Liver (tissue), 9 donors: Measurements from ENCODE around the gene SMIM28. TPM values are rescaled to one million over a fixed set of nuclear protein-coding genes. Genes with fewer than 3 reads are reported as not detected.

Experiments
- DNase-seq: peaks from one replicate; pipeline ENCODE4 v3.0.0-alpha.2; 2017; ENCODE audit warnings: low spot score
- H3K27ac ChIP-seq, 2 donors: one replicate each; pipeline ENCODE4 v1.7.0; 2013; ENCODE audit warnings: inconsistent platforms in 2 of 2, low read length in 2 of 2, control low read depth in 1 of 2, low read depth in 1 of 2, mild to moderate bottlenecking in 1 of 2
- H3K27me3 ChIP-seq, 4 donors: one replicate each; pipeline versions ENCODE4 v1.6.1 to v1.7.0; 2013; ENCODE audit warnings: low read length in 3 of 4, inconsistent platforms in 1 of 4, mild to moderate bottlenecking in 1 of 4, moderate library complexity in 1 of 4; ENCODE audit not compliant: control insufficient read depth in 4 of 4, insufficient read depth in 4 of 4
- H3K36me3 ChIP-seq, 4 donors: one replicate each; pipeline versions ENCODE4 v1.6.1 to v1.7.0; 2013; ENCODE audit warnings: low read length in 3 of 4, mild to moderate bottlenecking in 3 of 4, low read depth in 1 of 4, moderate library complexity in 1 of 4; ENCODE audit not compliant: control insufficient read depth in 4 of 4, insufficient read depth in 3 of 4
- H3K4me1 ChIP-seq, 4 donors: one replicate each; pipeline versions ENCODE4 v1.6.1 to v1.7.0; 2013; ENCODE audit warnings: low read length in 3 of 4, mild to moderate bottlenecking in 3 of 4, moderate library complexity in 1 of 4; ENCODE audit not compliant: control insufficient read depth in 4 of 4, insufficient read depth in 4 of 4
- H3K4me3 ChIP-seq, 3 donors: one replicate each; pipeline versions ENCODE4 v1.6.1 to v1.7.0; 2013; ENCODE audit warnings: low read length in 3 of 3, control low read depth in 1 of 3, low read depth in 1 of 3, mild to moderate bottlenecking in 1 of 3
- H3K9ac ChIP-seq, 2 donors: one replicate each; pipeline ENCODE4 v1.7.0; 2013; ENCODE audit warnings: low read length in 2 of 2, mild to moderate bottlenecking in 2 of 2, moderate library complexity in 2 of 2, control low read depth in 1 of 2, low read depth in 1 of 2
- H3K9me3 ChIP-seq, 4 donors: one replicate each; pipeline versions ENCODE4 v1.6.1 to v1.7.0; 2013; ENCODE audit warnings: low read length in 3 of 4; ENCODE audit not compliant: control insufficient read depth in 4 of 4
- EGR1 ChIP-seq, 2 donors: IDR thresholded peaks; 2 replicates each; pipeline ENCODE4 v1.6.1; 2016 to 2018; ENCODE audit warnings: antibody characterized with exemption in 2 of 2, low read depth in 2 of 2
- FOXA1 ChIP-seq: IDR thresholded peaks from 2 replicates; pipeline ENCODE4 v1.6.1; 2016; ENCODE audit warnings: antibody characterized with exemption
- FOXA2 ChIP-seq: IDR thresholded peaks from 2 replicates; pipeline ENCODE4 v1.6.1; 2016; ENCODE audit warnings: antibody characterized with exemption
- GABPA ChIP-seq, 2 donors: IDR thresholded peaks in 1 of 2; conservative IDR thresholded peaks in 1 of 2; 2 replicates each; pipeline ENCODE4 v1.6.1; 2016; ENCODE audit warnings: antibody characterized with exemption in 2 of 2, mild to moderate bottlenecking in 1 of 2, moderate library complexity in 1 of 2
- HNF4A ChIP-seq, 2 donors: conservative IDR thresholded peaks; 2 replicates each; pipeline ENCODE4 v1.6.1; 2016; ENCODE audit warnings: antibody characterized with exemption in 2 of 2, mild to moderate bottlenecking in 2 of 2
- HNF4G ChIP-seq: IDR thresholded peaks from 2 replicates; pipeline ENCODE4 v1.6.1; 2016; ENCODE audit warnings: antibody characterized with exemption
- JUND ChIP-seq, 2 donors: IDR thresholded peaks; 2 replicates each; pipeline ENCODE4 v1.6.1; 2016; ENCODE audit warnings: antibody characterized with exemption in 2 of 2
- NR2F2 ChIP-seq: IDR thresholded peaks from 2 replicates; pipeline ENCODE4 v1.6.1; 2016; ENCODE audit warnings: antibody characterized with exemption
- RAD21 ChIP-seq, 2 donors: IDR thresholded peaks; 2 replicates each; pipeline ENCODE4 v1.6.1; 2016; ENCODE audit warnings: antibody characterized with exemption in 2 of 2, mild to moderate bottlenecking in 2 of 2
- RXRA ChIP-seq, 2 donors: IDR thresholded peaks; 2 replicates each; pipeline ENCODE4 v1.6.1; 2017 to 2018; ENCODE audit warnings: antibody characterized with exemption in 2 of 2, mild to moderate bottlenecking in 1 of 2
- SP1 ChIP-seq: IDR thresholded peaks from 2 replicates; pipeline ENCODE4 v1.6.1; 2018; ENCODE audit warnings: antibody characterized with exemption, mild to moderate bottlenecking
- TAF1 ChIP-seq: conservative IDR thresholded peaks from 2 replicates; pipeline ENCODE4 v1.6.1; 2016; ENCODE audit warnings: antibody characterized with exemption, mild to moderate bottlenecking
- YY1 ChIP-seq: IDR thresholded peaks from 2 replicates; pipeline ENCODE4 v1.6.1; 2016; ENCODE audit warnings: antibody characterized with exemption, mild to moderate bottlenecking
- WGBS: extraction: QIAGEN DNeasy Blood & Tissue Kit; methylation state at CpG from one replicate; pipeline ENCODE4 v1.1.7; 2013; 5-methylcytosine and 5-hydroxymethylcytosine counted together
- polyA plus RNA-seq, 2 donors: library from polyadenylated mRNA; stranded (reverse) in 1 of 2; unstranded in 1 of 2; fragments of 200-250 nt in 1 of 2; fragments of >200 nt in 1 of 2; fragmentation: Nextera tagmentation in 1 of 2; extraction: Ambion mirVana in 1 of 2; gene quantifications; one replicate each; pipeline versions ENCODE4 v1.2.1 to v1.2.3, GENCODE V29; 2013 to 2015
- total RNA-seq, 2 donors: library from RNA; depleted of rRNA; stranded (reverse); fragments of >200 nt; gene quantifications; one replicate each; pipeline ENCODE4 v1.2.3, GENCODE V29; 2014
- TF ChIP-seq, protein P1 (sequence below): IDR thresholded peaks from 2 replicates; pipeline ENCODE4 v1.6.1; 2016; ENCODE audit warnings: antibody characterized with exemption
- TF ChIP-seq, protein P2 (sequence below): IDR thresholded peaks from 2 replicates; pipeline ENCODE4 v1.6.1; 2016; ENCODE audit warnings: antibody characterized with exemption, mild to moderate bottlenecking
- TF ChIP-seq, protein P3 (sequence below): IDR thresholded peaks from 2 replicates; pipeline ENCODE4 v1.6.1; 2016; ENCODE audit warnings: antibody characterized with exemption
- TF ChIP-seq, protein P4 (sequence below): fragments of 150-350 bp; IDR thresholded peaks from 2 replicates; pipeline ENCODE4 v1.5.1; 2017; ENCODE audit warnings: improper control_type of control experiment, low read depth, low read length; ENCODE audit not compliant: missing input control
- TF ChIP-seq, protein P5 (sequence below): IDR thresholded peaks from 2 replicates; pipeline ENCODE4 v1.6.1; 2016; ENCODE audit warnings: antibody characterized with exemption
- donor health status: healthy.
- donor health status: healthy.
- donor health status: healthy.
- donor health status: healthy.
- donor health status: healthy.

Gene SMIM28
- total and polyA plus RNA-seq, 4 donors, result not detected

DNA sequence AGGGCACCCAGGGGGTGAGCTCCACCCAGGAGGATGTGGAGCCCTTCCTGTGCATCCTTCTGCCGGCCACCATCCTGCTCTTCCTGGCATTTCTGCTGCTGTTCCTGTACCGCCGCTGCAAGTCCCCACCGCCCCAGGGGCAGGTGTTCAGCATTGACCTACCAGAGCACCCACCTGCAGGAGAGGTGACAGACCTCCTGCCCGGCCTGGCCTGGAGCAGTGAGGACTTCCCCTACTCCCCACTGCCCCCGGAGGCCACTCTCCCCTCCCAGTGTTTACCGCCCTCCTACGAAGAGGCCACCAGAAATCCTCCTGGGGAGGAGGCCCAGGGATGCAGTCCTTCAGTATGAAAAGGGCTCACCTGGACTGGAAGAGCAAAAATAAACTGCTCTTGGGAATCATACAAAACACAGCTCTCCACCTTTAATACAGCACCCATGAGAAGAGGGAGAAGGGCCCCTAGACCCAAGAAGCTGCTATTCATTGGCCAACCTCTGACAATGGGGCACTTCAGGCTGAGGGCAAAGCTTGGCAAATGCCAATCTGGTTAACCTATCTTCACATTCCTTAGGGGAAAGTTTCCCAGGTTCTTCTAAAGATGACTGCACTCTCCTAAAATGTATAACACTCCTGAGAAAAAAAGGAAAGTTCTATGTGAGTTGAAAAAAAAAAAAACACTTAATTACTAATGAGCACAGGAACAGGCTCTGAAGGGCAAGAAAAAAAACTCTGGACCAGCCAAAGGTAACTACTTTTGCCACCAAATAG is 5.0 kb downstream of the SMIM28 start:
- Histone ChIP-seq H3K9ac (no peak overlapping the region), H3K36me3 (no peaks in the 10 kb centered on the region), H3K4me1 (peaks cover 5 to 21% (median 15%) of the 10 kb centered on the region in 4 donors), H3K9me3 (no peaks in the 10 kb centered on the region), H3K27ac (no peak overlapping the region), H3K4me3 (no peak overlapping the region), H3K27me3 (no peaks in the 10 kb centered on the region)
- WGBS, result 88% methylated on average over 8 of the region's 8 CpGs
- TF ChIP-seq RXRA (IDR thresholded peaks at IDR 0.05), result no peak
- TF ChIP-seq RAD21 (IDR thresholded peaks at IDR 0.05), result no peak
- TF ChIP-seq, protein P1, sequence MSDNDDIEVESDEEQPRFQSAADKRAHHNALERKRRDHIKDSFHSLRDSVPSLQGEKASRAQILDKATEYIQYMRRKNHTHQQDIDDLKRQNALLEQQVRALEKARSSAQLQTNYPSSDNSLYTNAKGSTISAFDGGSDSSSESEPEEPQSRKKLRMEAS, result no peak
- TF ChIP-seq HNF4G, result no peak
- TF ChIP-seq SP1, result no peak
- no peak for TF ChIP-seq YY1
- TF ChIP-seq NR2F2, result no peak
- no peak for TF ChIP-seq EGR1 (IDR thresholded peaks at IDR 0.05; ENCODE audit: low read depth in 2 of 2)
- no peak for TF ChIP-seq GABPA (IDR thresholded peaks at IDR 0.05 in 1 of 2, conservative IDR thresholded peaks at IDR 0.05 in 1 of 2)
- TF ChIP-seq FOXA2, result no peak
- TF ChIP-seq JUND (IDR thresholded peaks at IDR 0.05), result no peak
- no peak for TF ChIP-seq FOXA1
- TF ChIP-seq, protein P2, sequence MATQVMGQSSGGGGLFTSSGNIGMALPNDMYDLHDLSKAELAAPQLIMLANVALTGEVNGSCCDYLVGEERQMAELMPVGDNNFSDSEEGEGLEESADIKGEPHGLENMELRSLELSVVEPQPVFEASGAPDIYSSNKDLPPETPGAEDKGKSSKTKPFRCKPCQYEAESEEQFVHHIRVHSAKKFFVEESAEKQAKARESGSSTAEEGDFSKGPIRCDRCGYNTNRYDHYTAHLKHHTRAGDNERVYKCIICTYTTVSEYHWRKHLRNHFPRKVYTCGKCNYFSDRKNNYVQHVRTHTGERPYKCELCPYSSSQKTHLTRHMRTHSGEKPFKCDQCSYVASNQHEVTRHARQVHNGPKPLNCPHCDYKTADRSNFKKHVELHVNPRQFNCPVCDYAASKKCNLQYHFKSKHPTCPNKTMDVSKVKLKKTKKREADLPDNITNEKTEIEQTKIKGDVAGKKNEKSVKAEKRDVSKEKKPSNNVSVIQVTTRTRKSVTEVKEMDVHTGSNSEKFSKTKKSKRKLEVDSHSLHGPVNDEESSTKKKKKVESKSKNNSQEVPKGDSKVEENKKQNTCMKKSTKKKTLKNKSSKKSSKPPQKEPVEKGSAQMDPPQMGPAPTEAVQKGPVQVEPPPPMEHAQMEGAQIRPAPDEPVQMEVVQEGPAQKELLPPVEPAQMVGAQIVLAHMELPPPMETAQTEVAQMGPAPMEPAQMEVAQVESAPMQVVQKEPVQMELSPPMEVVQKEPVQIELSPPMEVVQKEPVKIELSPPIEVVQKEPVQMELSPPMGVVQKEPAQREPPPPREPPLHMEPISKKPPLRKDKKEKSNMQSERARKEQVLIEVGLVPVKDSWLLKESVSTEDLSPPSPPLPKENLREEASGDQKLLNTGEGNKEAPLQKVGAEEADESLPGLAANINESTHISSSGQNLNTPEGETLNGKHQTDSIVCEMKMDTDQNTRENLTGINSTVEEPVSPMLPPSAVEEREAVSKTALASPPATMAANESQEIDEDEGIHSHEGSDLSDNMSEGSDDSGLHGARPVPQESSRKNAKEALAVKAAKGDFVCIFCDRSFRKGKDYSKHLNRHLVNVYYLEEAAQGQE, result no peak
- TF ChIP-seq, protein P3, sequence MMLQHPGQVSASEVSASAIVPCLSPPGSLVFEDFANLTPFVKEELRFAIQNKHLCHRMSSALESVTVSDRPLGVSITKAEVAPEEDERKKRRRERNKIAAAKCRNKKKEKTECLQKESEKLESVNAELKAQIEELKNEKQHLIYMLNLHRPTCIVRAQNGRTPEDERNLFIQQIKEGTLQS, result no peak
- TF ChIP-seq, protein P4, sequence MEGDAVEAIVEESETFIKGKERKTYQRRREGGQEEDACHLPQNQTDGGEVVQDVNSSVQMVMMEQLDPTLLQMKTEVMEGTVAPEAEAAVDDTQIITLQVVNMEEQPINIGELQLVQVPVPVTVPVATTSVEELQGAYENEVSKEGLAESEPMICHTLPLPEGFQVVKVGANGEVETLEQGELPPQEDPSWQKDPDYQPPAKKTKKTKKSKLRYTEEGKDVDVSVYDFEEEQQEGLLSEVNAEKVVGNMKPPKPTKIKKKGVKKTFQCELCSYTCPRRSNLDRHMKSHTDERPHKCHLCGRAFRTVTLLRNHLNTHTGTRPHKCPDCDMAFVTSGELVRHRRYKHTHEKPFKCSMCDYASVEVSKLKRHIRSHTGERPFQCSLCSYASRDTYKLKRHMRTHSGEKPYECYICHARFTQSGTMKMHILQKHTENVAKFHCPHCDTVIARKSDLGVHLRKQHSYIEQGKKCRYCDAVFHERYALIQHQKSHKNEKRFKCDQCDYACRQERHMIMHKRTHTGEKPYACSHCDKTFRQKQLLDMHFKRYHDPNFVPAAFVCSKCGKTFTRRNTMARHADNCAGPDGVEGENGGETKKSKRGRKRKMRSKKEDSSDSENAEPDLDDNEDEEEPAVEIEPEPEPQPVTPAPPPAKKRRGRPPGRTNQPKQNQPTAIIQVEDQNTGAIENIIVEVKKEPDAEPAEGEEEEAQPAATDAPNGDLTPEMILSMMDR, result no peak
- DNase-seq, result no peak

DNA sequence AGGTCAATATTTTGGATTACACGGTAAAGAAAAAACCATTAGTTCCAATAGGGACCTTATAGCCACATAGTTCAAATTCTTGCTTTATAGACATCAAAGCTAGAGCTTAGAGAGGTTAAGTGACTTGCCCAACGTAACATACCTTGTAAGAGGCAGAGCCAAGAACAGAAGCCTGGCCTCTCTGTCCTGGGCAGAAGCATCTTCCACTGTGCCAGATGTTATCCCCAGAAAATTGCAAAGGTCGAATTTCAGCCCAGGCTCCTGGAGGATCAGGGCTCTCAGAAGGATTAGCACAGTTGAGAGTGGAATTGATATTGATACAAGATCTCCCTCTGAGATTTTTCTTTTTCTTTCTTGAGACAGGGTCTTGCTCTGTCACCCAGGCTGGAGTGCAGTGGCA is 6.1 kb downstream of the SMIM28 start:
- Histone ChIP-seq H3K4me3 (no peak overlapping the region), H3K9me3 (no peaks in the 10 kb centered on the region), H3K27me3 (no peaks in the 10 kb centered on the region), H3K4me1 (peaks cover 0 to 20% (median 13%) of the 10 kb centered on the region in 4 donors), H3K27ac (no peak overlapping the region), H3K36me3 (no peaks in the 10 kb centered on the region), H3K9ac (no peak overlapping the region)
- DNase-seq, result no peak
- 85% methylated on average over 3 of the region's 3 CpGs for WGBS
- TF ChIP-seq, protein P4, result no peak
- no peak for TF ChIP-seq HNF4A (conservative IDR thresholded peaks at IDR 0.05)
- no peak for TF ChIP-seq RAD21 (IDR thresholded peaks at IDR 0.05)
- no peak for TF ChIP-seq GABPA (IDR thresholded peaks at IDR 0.05 in 1 of 2, conservative IDR thresholded peaks at IDR 0.05 in 1 of 2)
- no peak for TF ChIP-seq HNF4G
- no peak for TF ChIP-seq SP1
- TF ChIP-seq TAF1, result no peak
- no peak for TF ChIP-seq FOXA2
- TF ChIP-seq, protein P5, sequence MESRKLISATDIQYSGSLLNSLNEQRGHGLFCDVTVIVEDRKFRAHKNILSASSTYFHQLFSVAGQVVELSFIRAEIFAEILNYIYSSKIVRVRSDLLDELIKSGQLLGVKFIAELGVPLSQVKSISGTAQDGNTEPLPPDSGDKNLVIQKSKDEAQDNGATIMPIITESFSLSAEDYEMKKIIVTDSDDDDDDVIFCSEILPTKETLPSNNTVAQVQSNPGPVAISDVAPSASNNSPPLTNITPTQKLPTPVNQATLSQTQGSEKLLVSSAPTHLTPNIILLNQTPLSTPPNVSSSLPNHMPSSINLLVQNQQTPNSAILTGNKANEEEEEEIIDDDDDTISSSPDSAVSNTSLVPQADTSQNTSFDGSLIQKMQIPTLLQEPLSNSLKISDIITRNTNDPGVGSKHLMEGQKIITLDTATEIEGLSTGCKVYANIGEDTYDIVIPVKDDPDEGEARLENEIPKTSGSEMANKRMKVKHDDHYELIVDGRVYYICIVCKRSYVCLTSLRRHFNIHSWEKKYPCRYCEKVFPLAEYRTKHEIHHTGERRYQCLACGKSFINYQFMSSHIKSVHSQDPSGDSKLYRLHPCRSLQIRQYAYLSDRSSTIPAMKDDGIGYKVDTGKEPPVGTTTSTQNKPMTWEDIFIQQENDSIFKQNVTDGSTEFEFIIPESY, result no peak
- no peak for TF ChIP-seq JUND (IDR thresholded peaks at IDR 0.05)
- TF ChIP-seq, protein P1, result no peak
- TF ChIP-seq, protein P3, result no peak
- no peak for TF ChIP-seq FOXA1
- TF ChIP-seq EGR1 (IDR thresholded peaks at IDR 0.05; ENCODE audit: low read depth in 2 of 2), result no peak
